ENCODE results near the gene SLC1A1.
"Not testable (repeated sequence)": the region's sequence is repeated elsewhere in the genome, so short reads cannot be mapped to it uniquely, and the experiment has no call there.

The SLC1A1 gene

DNA sequence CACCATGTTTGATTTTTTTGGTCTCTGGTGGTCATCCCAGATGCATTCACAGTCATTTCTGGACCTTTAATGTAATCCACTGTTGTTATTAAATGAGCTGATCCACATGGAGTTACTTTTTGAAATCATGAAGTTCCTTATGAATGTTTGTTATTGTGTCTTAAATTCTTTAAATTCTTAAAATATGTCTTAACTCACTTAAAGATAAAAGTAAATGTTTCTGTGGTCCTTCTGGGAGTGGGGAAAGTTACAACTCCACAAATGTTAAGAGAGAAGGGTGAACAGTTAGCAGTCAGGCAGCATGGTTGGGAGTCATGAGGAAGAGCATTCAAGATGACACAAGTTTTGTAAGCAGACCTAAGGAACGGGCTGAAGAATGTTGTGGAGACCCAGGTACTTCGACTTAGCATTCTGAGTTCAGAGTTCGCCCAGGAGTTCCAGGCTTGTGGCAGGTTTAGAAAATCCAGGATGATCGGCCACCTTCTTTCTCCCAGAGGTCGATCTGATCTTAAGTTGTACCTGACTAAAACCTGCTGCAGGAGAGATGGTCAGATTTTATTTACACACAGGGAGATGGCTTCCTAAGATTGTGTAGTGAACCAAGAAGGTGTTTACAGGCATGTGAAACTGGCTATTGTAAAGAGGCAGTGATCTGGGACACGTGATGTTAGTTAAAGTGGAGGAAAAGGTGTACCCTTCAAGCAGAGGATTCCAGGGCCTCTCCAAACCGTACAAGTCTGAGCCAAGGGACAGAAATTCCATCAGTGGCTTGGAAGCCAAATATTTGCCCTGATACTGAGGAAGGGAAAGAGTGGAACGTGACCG, 17.2 kb downstream of the SLC1A1 start:
- no peak for DNase-seq

DNA sequence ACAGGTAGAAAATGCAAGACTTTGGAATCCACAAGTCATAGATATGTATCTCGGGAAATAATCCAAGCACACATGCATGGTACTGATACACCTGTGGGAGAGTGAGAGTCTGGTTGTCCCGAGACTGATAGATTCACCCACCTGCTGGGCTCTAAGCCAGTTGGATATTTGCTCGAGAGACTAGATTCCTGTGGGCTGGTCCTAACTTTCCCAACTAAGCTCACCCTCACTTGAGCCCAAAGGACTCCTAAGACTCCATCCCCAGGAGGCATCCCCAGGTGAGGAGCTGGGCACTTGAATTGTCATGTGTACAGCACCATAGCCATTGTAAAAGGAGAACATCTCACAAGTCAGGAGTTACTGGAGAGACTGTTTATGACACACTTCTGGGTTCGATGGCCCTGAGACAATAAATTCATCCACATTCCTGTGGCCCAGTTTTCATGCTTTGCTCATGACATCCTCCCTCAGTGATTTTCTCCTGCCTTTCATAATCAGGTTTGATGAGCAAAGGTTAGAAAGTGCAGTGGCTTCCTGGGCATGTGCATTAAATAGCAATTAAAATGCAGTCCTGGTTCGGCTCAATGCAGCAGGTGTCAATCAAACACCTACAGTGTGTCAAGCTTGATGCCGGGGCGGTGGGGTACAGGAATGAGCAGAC, 18.1 kb downstream of the SLC1A1 start:
- no peak for DNase-seq

DNA sequence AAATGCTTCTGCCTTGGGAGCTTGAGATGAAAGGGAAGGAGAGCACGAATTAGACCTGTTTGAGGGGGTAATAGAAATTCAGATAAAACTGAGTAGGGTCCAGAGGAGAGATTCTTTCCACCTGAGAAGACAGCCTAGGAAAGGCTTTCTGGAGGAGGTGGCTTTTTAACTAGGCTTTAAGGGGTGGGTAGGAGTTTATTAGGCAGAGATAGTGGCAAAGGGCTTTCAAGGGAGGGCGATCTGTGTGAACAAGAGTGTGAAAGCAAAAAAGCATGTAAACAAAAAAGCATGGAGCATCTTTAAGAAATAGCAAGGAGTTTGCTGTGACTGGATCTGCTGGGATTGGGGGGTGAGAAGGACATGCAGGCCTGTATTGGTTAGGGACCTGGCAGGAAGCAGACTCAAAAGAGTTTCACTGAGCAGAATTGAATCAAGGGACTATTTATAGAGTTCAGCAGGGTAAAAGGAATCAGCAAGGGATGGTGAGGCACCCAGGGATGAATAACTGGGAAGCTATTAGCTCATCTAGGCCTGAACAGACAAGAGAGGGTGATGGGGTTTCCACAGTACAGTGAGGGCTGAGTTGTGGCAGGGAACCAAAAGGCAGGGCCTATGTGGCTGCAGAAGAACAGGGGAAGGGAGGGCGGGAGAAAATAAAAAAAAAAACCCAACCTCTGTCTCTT, 18.8 kb downstream of the SLC1A1 start:
- no peak for DNase-seq

DNA sequence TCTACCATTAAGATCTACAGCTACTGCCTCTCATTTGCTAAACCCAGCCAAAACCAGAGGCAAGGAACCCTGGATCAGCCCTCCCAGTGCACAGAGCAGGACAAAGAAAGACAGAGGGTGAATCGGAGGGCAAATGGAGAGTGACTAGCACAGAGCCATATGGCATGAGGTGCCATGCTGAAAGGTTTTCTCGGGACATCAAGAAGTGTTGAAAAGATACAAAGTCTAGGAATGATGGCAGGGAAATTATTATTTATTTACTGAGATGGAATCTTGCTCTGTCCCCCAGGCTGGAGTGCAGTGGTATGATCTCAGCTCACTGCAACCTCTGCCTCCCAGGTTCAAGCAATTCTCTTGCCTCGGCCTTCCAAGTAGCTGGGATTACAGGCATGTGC, 19.3 kb downstream of the SLC1A1 start:
- DNase-seq: no peak

DNA sequence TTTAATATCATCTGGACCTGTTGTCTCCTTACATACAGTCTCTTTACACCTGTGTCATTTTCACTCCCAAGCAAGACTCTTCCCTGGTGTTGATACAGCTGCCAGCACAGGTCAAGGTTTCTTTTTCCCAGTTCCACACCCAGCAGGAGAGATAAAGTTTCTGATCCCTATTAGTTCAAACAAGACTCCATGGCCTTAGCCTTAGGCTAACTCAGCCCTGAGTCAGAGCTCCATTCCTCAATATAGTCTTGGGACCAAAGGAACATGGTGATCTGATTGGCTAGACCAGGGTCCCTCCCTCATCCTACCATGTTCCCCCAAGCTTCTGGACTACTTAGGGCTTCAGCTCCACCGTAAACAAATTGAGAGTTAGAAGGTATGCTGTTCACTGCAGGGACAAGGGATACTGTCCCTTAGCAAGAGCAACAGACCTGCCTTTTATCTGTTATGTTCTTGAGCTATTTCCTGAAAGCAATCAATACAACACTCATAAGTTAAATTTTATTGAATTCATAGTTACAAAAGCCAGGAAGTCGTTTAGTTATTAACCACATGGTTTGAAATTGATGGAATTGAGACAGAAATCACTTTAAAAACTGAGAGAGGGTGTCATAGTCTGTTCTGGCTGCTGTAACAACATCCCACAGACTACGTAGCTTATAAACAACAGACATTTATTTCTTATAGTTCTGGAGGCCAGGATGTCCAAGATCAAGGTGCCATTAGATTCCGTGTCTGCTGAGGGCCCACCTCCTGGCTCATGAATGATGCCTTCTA, 20.5 kb downstream of the SLC1A1 start:
- DNase-seq: no peak

DNA sequence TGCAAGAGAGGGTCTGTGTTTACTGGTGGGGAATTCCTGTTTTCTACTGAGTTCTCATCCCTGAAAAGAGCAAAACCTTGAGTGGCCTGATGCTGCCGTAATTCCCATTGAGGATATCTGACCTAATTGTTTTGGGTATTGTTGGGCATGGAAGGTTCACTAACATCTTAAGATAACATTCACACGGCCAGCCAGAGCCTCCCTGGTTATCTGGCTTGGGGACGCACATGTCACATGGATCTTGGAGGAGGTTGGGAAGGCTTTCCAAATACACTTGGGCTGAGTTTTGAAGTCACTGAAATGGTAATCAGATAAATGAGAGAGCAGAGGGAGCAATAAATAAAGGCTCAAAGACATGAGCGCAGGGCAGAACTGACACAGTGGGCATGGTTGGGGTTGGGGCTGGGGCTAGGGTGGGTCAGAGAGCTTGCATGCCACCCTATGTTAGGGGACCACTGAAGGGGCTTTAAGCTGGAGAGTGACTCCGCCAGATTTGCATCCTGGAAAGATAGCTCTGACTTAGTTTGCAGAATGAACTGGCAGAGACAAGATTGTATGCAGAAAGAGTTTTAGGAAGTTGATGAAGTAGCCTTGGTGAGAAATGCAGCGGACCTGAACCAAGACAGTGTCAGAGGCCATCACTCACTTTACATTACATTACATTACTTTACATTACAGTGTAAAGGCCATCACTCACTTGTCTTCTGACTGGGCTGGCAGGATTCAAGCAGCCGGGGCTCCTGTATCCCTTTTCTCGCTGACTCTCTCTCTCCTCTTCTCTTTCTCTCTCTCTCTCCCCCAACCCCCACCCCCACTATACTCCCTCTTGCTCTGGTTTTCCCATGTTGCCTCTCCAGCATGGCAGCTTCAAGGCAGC, 24.2 kb downstream of the SLC1A1 start:
- DNase-seq: no peak

DNA sequence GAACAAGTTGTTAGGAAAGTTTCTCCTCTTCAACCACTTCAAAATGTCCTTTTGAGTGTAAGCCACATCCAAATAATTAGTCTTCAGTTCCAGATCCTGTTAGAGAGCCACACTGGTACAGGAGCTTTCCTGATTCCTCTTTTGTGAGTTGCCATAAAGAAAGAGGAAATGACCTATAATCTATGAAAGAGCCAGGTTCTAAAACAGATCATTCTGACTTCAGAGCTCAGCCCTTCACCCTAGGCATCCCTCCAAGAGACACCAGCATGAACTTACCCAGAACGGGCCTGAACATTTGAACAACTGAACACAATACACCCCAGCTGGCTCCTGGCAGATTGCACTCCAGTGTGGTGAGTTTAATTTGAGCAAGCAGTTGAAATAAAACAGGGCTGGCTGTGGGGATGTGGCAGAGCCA, 25.7 kb downstream of the SLC1A1 start:
- no peak for DNase-seq

DNA sequence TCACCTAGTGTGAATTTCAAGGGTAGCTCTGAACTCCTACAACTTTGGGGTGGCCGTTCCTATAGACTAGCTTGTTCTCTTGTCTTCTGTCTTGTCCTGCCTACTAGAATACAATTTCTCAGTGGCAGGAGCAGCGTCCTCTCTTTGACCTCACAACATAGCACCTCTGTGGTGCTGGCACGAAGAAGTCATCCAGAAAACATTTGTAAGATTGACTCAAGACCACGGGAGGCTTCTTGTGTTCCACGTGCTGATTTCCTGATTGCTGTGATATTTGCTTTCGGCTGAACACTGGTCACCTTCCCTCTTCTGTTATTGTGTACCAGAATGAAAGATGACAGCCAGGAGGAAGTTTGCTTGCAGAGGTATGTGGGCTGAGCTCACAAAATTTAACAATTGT, 27.0 kb downstream of the SLC1A1 start:
- DNase-seq: no peak

DNA sequence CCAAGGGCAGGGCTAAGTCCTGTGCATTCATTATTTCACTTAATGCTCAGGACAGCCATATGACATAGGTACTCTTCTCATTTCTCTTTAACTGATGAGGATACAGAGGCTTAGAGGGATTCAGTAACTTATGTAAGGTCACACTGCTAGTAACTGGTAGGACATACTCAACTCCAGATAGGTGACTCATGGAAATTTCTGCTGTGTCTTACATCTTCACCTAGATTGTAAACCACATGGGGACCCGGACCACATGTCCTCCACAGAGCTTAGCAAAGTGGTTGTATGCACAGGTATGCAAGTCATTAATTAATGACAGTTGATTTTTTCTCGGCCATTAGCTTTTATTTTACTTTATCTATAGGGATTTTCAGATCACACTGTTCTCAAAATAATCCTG, 29.3 kb downstream of the SLC1A1 start:
- DNase-seq: no peak

DNA sequence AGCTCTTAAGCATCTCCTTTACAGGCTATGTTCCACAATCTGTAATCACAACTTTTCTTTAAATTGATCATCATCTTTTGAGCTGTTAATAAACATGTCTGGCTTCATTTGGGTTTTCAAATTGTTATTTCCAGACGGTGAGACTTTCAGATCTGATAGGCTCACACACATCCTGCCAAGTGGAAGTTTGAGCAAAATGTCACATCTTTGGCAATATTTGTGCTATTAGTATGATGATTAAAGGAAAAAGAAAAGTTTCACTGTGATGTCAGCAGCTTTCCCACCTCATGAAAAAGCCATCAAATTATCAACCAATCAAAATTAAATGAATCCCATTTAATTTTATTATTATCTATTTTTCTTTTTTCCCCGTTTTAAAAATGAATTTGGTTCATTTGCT, 29.8 kb downstream of the SLC1A1 start:
- no peak for DNase-seq

DNA sequence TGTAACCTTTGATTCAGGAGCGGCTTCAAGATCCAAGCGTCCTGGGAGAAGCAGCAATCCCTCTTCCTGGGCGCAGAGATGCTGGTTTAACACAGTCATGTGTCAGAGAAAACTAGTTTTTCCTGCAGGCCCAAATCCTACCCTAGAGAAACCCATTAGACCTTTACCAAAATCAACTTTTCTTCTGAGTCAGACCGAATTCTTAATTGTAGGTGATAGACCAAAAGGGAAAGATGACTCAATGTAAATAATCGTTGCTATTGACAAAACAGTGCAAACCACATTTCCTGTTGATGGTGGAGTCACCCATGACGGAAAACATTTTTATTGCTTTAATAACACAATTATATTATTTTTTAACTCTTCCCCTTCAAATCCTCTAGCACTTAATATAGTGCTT, 40.1 kb downstream of the SLC1A1 start:
- no peak for DNase-seq

DNA sequence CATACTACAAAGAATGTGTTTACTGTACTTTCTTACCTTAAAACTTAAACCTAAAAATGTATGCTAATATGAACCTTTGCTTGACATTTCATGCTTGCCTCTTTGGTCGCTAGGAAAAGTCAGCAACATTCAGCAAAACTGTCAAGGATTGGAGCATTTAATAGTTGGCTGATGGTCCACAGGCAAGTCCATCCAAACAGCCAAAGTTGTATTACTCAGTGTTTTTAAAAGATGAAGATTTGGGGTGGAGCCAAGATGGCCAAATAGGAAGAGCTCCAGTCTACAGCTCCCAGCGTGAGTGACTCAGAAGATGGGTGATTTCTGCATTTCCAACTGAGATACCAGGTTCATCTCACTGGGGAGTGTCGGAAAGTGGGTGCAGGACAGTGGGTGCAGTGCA, 40.6 kb downstream of the SLC1A1 start:
- not testable (repeated sequence) for DNase-seq

DNA sequence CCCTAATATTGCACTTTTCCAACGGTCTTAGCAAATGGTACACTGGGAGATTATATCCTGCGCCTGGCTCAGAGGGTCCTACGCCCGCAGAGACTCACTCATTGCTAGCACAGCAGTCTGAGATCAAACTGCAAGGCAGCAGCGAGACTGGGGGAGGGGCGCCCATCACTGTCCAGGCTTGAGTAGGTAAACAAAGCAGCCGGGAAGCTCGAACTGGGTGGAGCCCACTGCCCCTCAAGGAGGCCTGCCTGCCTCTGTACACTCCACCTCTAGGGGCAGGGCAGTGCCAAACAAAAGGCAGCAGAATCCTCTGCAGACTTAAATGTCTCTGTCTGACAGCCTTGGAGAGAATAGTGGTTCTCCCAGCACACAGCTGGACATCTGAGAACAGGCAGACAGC, 41.1 kb downstream of the SLC1A1 start:
- DNase-seq: not testable (repeated sequence)

DNA sequence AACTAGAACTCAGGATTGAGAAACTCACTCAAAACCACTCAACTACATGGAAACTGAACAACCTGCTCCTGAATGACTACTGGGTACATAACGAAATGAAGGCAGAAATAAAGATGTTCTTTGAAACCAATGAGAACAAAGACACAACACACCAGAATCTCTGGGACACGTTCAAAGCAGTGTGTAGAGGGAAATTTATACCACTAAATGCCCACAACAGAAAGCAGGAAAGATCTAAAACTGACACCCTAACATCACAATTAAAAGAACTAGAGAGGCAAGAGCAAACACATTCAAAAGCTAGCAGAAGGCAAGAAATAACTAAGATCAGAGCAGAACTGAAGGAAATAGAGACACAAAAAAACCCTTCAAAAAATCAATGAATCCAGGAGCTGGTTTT, 43.6 kb downstream of the SLC1A1 start:
- not testable (repeated sequence) for DNase-seq

DNA sequence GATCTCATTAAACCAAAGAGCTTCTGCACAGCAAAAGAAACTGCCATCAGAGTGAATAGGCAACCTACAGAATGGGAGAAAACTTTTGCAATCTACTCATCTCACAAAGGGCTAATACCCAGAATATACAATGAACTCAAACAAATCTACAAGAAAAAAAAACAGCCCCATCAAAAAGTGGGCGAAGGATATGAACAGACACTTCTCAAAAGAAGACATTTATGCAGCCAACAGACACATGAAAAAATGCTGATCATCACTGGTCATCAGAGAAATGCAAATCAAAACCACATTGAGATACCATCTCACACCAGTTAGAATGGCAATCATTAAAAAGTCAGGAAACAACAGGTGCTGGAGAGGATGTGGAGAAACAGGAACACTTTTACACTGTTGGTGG, 45.9 kb downstream of the SLC1A1 start:
- DNase-seq: not testable (repeated sequence)

DNA sequence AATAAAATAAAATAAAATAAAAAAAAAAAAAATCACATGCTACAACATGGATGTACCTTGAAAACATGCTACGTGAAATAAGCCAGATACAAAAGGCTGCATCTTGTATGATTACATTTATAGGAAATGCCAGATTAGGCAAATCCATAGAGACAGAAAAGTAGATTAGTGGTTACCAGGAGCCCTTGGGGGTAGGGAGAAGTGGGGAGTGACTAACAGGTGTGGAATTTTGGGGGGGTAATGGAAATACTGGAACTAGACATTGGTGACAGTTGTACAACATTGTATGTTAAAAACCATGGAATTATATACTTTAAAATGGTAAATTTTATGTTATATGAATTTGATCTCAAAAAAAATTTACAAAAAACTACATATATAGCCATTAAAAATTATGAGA, 47.3 kb downstream of the SLC1A1 start:
- DNase-seq: no peak

DNA sequence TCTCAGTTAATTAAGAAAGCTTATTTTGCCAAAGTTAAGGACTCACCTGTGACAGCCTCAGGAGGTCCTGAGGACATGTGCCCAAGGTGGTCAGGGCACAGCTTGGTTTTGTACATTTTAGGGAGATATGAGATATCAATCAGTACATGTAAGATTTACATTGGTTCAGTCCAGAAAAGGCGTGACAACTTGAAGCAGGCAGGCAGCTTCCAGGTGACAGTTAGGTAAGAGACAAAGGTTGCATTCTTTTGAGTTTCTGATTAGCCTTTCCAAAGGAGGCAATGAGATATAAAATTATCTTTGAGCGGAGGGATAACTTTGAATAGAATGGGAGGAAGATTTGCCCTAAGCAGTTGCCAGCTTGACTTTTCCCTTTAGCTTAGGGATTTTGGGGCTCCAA, 47.8 kb downstream of the SLC1A1 start:
- no peak for DNase-seq

DNA sequence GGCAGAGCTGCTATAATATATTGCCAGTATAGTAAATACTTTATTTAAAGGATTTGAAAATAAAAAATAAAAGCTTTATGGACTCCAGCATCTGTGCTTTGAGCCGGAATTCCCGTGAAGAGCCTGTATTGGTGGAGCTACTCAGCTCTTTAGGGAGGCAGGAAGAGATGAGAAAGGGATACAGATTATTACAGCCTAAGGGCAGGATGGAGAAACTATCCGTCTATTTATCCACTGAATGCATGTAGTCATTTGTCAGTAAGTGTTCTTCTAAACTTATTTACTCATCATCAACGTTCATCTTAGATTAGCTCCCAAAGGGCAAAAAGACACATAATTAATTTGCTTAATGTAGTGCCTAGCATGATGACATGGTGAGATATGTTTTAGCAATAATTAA, 48.4 kb downstream of the SLC1A1 start:
- no peak for DNase-seq

DNA sequence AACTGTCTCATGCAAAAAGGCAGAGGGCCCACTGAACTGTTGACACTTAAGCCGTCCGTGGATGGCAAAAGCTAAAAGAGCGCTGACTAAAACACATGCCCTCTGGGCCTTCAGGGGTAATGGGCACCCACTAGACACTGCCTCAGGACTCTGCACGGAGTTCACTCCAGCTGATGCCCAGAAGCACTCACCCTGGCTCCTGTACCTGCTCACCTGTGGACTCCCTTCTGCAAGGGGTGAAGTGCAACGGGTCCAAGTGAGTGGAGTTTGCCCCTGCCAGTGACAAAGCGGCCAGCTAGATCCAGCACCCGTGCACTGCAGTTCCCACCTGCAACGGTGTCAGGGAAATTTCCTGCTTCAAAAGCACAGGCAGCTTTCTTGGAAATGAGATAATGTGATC, 50.2 kb downstream of the SLC1A1 start:
- DNase-seq: no peak

DNA sequence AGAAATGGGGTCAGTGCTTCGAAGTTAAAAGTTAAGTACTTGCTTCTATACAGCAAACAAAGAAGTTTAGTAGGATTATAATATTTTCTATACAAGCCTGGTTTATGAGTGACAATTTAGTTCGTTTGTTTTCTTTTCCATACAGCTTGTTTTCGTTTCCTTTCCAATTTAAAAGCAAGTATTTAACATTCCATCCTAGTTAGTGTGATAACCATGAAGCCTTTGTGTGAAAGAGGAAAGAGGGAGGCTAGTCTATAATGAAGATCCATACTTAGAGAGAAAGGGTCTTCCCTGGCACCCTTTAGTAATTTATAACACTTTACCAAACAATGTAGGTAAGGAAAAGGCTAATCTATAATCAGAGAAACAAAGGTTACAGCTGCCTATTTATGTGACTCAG, 51.0 kb downstream of the SLC1A1 start:
- no peak for DNase-seq

DNA sequence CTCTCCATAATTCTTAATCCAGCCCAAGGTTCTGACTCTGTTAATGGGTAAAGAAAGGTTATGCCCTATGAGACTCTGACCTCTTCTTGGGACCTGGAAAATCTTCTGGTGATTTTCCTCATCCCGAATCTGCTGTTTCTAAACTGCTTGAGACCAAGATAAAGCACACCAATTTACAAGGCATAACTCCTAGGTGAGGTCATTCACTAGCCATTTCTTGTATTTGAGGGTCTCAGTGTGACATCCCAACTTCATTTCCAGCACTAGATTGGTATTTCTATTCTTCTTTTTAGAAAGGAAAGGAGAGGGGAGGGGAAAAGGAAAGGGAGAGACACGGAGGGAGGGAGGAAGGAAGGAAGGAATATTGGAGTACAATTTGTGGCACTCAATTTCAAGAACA, 51.6 kb downstream of the SLC1A1 start:
- no peak for DNase-seq

DNA sequence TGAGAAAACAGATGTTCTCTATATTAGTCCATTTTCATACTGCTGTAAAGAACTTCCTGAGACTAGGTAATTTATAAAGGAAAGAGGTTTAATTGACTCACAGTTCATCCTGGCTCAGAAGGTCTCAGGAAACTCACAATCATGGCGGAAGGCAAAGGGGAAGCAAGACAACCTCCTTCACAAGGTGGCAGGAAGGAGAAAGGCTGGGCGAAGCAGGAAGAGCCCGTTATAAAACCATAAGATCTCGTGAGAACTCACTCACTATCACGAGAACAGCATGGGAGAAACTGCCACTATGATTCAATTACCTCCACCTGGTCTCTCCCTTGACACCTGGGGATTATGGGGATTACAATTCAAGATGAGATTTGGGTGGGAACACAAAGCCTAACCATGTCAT, 54.4 kb downstream of the SLC1A1 start:
- DNase-seq: not testable (repeated sequence)

All from activated T-cell treated with anti-CD3 and anti-CD28 coated beads for 4 hours (primary cell).